Ovary (tissue), 3 donors: ENCODE data around the gene KRT76.

ENCODE experiments used
- POLR2A ChIP-seq: fragments of 450-650 bp; IDR thresholded peaks from one replicate; pipeline ENCODE4 v1.6.1; 2017; ENCODE audit warnings: antibody characterized with exemption, mild to moderate bottlenecking, moderate library complexity
- TF ChIP-seq, protein P1 (sequence below), 3 donors: fragments of 450-650 bp in 2 of 3; fragments of 200-600 bp in 1 of 3; IDR thresholded peaks; one replicate each; pipeline versions ENCODE4 v1.5.1 to v1.8.0; 2016 to 2022; ENCODE audit warnings: antibody characterized with exemption in 3 of 3, mild to moderate bottlenecking in 1 of 3
- donor health status: DM: no; HTN: no; CAD: no.

DNA sequence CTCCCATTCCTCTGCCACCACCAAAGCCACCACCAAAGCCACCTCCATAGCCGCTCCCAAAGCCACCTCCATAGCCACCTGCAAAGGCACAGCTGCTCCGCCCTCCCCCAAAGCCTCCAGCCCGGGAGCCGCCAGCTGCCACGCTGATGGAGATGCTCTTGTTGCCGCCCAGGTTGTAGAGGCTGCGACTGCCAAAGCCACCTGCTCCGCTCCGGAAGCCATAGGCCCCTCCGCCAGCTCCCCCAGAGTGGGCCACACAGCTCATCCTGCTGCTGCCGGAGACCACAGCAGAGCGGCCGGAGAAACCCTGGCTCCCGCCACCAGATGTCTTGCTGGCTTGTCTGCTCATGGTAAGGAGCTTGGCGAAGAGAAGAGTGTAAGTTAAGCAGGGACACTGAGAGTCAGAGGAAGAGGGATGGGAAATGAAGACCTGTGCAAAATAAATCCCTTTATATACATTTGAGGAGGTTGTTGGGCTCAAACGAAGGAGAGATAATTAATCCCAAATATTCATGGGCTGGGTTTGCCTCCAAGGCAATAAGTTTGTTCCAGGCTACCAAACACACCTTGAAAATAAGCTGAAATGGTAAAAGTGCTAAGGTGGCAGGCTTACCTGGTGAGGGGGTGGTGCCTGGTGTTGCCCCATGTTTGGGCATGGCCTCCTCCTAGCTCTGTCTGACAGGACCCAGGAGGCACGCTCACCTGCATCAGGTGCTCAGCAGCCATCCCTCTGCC, 18.7 kb upstream of the KRT76 start, which contains the start of gene KRT3:
- TF ChIP-seq, protein P1, sequence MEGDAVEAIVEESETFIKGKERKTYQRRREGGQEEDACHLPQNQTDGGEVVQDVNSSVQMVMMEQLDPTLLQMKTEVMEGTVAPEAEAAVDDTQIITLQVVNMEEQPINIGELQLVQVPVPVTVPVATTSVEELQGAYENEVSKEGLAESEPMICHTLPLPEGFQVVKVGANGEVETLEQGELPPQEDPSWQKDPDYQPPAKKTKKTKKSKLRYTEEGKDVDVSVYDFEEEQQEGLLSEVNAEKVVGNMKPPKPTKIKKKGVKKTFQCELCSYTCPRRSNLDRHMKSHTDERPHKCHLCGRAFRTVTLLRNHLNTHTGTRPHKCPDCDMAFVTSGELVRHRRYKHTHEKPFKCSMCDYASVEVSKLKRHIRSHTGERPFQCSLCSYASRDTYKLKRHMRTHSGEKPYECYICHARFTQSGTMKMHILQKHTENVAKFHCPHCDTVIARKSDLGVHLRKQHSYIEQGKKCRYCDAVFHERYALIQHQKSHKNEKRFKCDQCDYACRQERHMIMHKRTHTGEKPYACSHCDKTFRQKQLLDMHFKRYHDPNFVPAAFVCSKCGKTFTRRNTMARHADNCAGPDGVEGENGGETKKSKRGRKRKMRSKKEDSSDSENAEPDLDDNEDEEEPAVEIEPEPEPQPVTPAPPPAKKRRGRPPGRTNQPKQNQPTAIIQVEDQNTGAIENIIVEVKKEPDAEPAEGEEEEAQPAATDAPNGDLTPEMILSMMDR (IDR thresholded peaks at IDR 0.05): no peak
- no peak for TF ChIP-seq POLR2A
